Fibroblast of mammary gland (primary cell): ENCODE results near the gene GBX1.
A peak's percentile ranks its signal among the peaks of the same experiment; 100 is the strongest.

Experiments used
- DNase-seq: peaks from one replicate; pipeline ENCODE4 v3.0.0-alpha.2; 2010; ENCODE audit warnings: low read depth
- H3K4me3 ChIP-seq: 2 replicates; pipeline ENCODE4 v1.5.1; 2011; ENCODE audit warnings: low read depth, mild to moderate bottlenecking, low read length, moderate library complexity; ENCODE audit not compliant: control insufficient read depth
- TF ChIP-seq, protein P1 (sequence below): conservative IDR thresholded peaks from 2 replicates; pipeline ENCODE4 v1.5.1; 2011; ENCODE audit warnings: low read depth, low read length, inconsistent platforms; ENCODE audit not compliant: control insufficient read depth, insufficient read depth

GBX1 gene

DNA sequence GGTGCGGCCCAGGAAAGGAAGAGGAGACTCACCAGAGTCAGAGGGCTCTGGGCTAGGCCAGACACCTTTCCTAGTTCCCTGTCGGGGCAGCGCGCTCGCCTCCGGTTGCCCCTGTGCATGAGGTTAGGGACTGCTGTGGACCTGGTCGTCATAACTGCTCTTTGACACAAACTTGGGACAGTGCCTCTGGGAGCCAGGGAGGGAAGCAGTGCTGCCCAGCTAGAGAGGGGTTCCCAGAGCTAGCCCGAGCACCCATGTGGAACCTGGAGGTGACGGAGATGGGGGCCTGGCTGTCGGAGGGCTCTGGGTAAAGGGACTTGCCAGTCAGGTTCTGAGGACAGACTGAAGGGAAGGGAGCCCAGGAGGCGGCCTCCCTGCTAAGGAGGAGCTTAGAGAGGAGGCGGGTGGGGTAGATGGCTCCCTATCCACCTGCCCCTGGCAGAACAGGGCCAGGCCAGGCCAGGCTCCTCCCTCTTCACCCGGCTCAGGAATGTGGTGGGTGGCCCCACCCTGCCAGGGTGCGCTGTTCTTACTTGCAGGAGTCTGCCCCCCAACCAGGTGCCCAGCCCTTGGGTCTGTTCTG is 51.6 kb downstream of the GBX1 start:
- no peak overlapping the region for H3K4me3 ChIP-seq
- TF ChIP-seq, protein P1, sequence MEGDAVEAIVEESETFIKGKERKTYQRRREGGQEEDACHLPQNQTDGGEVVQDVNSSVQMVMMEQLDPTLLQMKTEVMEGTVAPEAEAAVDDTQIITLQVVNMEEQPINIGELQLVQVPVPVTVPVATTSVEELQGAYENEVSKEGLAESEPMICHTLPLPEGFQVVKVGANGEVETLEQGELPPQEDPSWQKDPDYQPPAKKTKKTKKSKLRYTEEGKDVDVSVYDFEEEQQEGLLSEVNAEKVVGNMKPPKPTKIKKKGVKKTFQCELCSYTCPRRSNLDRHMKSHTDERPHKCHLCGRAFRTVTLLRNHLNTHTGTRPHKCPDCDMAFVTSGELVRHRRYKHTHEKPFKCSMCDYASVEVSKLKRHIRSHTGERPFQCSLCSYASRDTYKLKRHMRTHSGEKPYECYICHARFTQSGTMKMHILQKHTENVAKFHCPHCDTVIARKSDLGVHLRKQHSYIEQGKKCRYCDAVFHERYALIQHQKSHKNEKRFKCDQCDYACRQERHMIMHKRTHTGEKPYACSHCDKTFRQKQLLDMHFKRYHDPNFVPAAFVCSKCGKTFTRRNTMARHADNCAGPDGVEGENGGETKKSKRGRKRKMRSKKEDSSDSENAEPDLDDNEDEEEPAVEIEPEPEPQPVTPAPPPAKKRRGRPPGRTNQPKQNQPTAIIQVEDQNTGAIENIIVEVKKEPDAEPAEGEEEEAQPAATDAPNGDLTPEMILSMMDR = no peak
- DNase-seq = no peak

DNA sequence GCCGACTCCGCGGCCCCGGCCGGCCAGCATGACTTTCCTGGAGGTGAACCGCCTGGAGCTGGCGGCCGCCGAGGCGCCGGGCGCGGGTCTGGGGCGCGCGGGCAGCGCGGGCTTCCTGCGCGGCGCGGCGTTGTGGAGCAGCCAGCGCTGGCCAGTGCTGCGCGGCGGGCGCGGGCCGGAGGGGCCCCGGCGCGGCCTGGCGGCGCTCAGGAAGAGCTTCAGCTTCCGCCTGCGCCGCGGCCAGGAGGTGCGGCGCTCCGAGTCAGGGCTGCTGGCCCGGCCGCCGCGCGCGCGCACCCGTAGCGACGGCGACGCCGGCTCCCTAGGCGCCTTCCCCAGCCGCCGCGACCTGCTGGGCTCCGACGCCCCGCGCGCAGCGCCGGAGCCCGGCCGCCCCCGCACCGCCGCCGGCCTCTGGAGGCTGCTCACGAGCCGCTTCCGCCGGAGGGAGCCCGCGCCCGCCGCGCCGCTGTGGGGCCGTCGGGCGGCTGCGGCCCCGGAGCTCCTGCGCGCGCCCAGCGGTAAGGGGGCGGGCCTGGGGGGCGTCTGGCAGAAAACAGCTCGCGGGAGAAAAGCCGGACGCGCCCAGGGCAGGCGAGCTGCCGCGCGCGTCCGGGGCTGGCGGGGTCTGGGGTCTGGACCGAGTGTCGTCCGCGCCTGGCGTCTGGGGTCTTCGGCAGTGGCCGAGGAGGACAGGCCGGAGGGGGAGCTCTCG is 52.2 kb downstream of the GBX1 start:
- peak; percentile 24 for DNase-seq
- TF ChIP-seq, protein P1 = no peak
- no peak overlapping the region for H3K4me3 ChIP-seq

DNA sequence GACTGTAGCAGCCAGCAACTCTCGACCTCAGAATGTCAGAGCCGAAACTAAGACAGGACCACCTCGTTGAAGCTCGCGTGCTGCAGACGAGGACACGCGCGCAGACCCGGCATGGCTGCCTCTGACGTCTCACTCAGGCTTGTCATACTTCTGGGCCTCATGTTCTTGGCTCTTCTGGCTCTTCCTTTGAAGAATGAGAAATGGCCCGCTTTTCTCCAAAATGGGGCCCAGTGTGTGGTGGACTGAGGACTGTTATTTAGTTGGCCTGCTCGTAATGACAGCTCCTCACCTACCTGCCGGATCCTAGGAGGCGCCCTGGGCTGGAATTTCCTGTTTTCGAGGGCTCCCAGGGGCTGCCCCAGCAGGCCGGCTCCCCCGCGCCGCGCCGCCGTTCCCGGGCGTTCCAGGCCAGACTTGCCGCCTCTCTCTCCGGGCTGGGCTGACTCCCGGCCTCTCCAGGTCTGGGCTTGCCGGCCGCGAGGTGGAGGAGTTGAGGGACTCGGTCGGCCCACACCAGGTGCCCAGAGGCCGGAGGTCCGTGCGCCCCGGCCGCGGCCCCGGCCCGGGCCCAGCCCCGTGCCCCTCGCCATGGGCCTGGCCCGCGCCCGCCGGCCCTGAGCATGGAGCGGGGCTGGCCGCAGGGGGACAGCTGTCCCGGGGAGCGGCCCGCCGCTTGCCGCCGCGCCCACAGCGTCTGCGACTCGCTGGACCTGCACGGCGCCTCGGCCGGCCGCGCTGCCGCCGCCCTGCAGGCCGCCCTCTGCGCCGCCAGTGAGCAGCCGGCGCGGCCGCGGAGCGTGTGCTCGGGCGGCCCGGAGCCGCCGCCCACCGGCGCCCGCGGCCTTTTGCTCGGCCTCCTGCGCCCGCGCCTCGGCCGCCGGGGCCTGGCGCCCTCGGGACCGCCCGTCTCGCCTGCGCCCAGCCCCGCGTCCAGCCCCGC is 53.1 kb downstream of the GBX1 start:
- DNase-seq = no peak
- TF ChIP-seq, protein P1 = no peak
- no peak overlapping the region for H3K4me3 ChIP-seq

DNA sequence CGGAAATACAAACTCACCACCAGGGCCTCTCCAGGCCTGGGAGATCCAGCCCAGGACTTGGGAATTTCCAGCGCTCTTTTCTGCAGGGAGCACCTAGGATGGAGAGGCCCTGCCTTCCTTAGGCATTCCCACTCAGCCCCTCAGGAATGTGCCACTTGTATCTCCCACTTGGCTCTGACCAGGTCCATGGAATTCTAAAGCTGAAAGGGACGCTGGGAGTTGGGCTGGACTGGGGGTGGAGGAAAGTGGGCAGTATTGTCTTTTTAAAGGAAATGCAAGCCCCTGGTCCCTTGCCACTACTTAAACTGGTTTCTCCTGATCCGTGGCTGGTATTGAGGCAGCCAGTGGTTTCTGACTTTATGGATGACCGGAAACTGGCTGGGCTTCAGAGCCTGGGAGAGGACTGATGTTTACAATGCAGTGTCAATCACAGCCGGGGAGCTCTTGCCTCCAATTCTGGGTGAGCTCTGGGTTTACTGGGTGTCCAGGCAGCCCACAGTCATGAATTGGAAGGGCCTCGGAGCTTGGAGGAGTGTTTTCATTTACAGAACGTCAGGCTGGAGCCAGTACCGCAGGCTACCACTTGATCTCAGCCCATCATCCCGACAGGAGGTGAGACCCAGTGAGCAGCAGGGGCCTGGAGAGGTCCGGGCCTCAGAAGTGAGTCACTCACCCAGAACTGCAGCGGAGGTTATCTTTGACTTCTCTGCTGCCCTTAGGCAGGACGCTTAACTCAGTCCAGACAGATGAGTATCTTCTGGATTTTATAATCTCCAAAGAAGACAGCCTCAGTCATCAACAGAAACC is 53.9 kb downstream of the GBX1 start:
- no peak overlapping the region for H3K4me3 ChIP-seq
- TF ChIP-seq, protein P1 = no peak
- DNase-seq = peak; percentile 57

DNA sequence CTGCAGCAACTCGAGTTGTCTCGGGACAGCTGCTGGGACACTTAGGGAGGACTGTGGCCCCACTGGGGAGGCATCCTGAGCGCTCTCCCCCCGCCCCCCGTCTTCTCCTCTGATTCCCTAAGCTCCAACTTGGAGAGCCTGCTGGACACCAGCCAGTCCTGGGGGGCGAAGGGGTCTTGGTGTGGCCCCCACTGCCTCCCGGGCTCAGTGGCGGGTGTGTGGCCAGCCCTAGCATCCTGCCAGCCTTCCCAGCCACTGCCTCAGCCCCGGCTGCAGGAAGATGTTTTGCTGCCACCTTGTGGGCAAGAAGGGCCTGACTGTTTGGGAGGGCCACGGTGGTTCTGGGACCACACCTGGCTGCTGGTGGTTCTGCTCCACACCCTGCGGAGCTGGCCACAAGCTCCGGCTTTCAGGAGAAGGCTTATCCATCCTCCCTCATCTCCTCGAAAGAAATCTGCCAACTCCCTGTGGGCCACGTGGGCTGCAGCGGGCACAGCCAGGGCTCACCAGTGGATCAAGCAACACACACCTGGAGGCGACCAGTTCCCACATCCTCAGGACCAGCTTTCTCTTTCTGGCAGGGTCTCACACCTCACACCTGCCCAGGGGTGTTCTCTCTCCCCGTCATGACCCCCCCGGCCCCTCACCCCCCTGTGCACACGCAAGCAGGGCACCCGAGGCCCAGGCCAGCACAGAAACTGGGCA is 56.4 kb downstream of the GBX1 start:
- peak; percentile 65 for DNase-seq
- no peak overlapping the region for H3K4me3 ChIP-seq
- TF ChIP-seq, protein P1 = peak; percentile 85
